HG02763 (cell line): ENCODE measurements around the gene EBI3.
"Not testable (repeated sequence)": the region's sequence is repeated elsewhere in the genome, so short reads cannot be mapped to it uniquely, and the experiment has no call there.

ENCODE experiments used
- ATAC-seq: cut with Tn5 transposase; IDR thresholded peaks from one replicate; pipeline ENCODE4 v1.9.1; 2021; ENCODE audit warnings: mild to moderate bottlenecking, moderate library complexity; ENCODE audit not compliant: unreplicated experiment

EBI3 gene

DNA sequence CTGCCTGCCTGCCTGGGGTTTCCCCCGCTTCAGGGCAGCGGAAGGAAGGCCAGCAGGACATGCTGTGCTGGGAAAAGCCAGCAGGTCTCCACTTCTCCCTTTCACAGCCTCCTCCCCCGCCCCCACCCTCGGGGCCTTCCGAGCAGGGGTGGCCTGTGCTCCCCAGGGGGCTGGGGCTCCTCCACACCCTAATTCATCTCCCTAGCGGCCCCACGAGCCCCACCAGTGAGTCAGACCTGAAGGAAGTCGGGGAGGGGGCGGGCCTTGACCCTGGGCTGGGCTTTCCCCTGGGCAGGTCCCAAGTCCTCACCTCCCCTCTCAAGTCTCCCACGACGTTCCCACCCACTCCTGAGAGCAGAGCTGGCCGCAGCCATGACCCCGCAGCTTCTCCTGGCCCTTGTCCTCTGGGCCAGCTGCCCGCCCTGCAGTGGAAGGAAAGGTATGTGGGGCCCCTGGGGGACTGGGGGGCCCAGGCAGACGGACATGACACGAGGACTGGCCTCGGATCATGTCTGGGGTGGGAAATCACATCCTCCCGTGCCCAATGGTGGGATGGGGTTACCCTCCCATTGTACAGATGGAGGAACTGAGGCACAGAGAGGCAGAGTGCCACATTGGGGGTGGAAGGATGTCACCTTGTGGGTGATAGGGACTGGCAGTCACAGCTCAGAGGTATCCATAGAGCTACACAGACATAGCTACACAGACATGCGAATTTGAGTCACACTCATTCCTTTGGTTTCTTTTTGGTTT is at the start of gene EBI3:
TSS of gene EBI3 (plus strand) at position 345 of the 753 bp plus-strand sequence. CDS start at position 373, 28 bp downstream.
- peak; percentile 54 for ATAC-seq

GRCh38 chr19:4181053-4181508 is 48.2 kb upstream of the EBI3 start:
- ATAC-seq = no peak

DNA sequence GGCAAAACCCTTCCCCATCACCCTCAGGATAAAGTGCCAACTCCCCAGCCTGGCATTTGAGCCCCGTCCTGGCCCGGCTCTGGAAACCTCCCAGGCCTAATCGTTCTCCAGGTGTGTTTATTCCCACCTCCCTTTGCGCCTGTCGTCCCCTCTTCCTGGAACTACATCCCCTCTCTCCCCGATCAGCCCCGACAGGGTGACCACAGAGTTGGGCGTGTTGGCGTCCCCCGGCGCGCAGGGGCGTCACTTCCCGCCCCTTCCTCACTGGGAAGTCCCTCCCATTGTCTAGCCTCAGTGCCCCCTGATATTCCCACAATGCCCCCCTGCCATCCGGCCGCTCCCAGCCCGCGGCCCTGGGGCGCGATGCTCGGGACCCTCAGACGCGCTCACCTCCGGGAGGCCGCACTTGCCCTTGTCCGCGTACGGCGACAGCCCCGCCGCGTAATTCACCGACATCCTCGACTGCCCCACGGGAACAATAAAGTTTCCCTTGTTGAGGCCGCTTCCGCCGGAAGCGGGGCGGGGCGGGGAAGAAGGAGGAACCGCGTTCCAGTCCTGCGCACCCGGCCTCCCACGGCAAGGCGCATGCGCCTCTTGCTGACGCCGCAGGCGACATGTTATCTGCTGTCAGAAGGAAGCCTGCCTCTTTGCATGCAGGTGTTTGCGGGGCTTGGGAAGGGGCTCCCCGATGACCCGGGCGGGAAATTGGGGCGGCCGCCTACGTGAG is 47.1 kb upstream of the EBI3 start, which contains the start of the genes ANKRD24 and SIRT6:
TSS of gene ANKRD24 (plus strand) at position 606 of the 727 bp plus-strand sequence. CDS start 3,737 bp downstream, outside the sequence.
TSS of gene SIRT6 (minus strand) at position 480 of the 727 bp plus-strand sequence. CDS start at position 456, 24 bp downstream.
- peak; percentile 71 for ATAC-seq

DNA sequence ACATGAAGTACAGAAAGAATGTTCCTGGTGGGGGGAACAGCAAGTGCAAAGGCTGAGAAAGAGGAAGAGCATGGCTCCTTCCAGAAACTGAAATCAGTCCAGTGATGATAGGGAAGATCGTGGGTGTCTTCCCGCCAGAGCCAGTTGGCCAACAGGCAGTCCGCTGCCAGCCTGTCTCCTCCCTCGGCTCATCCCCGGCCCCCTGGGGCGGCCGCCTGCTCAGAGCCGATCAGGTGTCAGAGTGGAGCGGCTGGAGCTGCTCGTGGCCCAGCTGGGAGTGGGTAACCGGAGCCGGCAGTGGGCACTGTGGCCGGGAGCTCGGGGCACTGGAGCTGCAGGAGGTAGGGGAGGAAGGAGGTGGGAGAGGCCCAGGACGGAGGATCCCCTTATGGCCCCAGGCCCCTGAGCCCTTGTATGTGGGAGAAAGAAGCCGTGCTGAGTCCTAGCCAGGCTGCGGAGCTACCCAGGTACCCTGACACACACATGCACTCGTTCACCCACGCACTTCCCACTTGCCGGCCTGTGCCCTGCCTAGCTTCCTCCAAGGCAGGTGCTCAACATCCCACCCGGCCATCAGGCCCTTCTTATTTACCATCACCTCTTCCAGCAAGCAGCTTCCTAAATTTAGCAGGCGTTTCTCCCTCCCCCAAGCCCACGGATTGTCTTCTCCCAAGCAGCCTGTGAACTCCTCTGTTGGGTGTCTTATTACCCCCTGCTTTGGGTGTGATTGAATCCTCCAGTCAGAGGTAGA is 45.2 kb upstream of the EBI3 start:
- ATAC-seq = no peak

- ATAC-seq = no peak
These were observed 44.5 kb upstream of the EBI3 start for GRCh38 chr19:4184718-4185352.

GRCh38 chr19:4185413-4186086 is 43.8 kb upstream of the EBI3 start:
- no peak for ATAC-seq

GRCh38 chr19:4186087-4186993 is 43.0 kb upstream of the EBI3 start:
- ATAC-seq = no peak

DNA sequence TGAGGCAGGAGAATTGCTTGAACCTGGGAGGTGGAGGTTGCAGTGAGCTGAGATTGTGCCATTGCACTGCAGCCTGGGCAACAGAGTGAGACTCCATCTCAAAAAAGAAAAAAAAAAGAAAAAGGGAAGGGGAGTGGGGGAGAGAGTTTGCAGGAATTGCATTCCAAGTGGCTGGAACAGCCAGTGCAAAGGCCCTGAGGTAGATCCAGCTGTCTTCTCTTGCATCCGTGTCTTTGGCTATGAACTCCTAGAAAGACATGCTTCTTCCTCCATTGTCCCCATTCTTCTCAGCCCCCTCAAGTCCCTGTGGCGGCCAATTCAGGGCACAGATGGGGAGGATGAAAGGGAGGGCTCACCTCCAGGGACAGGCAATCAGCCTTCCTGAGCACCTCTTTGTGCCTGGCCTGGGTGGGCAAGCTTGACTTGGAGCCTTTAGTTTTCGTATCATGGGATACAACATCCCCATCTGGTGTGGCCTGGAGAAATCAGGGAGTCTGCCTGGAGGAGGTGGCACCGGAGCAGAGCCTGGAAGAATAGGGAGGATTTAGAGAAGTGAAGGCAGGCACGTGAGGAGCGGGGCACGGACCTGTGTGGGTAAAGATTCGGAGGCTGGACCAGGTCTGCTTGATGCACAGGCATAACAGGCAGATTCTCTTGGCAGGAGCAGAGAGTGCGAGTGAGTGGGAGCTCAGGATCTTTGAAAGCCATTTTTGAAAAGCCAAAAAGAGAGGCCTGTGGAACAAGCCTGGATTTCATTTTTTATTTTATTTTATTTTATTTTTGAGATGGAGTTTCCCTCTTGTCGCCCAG is 41.8 kb upstream of the EBI3 start:
- no peak for ATAC-seq

GRCh38 chr19:4189641-4190040 is 39.7 kb upstream of the EBI3 start:
- no peak for ATAC-seq

- ATAC-seq = not testable (repeated sequence)
These were observed 36.8 kb upstream of the EBI3 start for GRCh38 chr19:4192537-4192936.

DNA sequence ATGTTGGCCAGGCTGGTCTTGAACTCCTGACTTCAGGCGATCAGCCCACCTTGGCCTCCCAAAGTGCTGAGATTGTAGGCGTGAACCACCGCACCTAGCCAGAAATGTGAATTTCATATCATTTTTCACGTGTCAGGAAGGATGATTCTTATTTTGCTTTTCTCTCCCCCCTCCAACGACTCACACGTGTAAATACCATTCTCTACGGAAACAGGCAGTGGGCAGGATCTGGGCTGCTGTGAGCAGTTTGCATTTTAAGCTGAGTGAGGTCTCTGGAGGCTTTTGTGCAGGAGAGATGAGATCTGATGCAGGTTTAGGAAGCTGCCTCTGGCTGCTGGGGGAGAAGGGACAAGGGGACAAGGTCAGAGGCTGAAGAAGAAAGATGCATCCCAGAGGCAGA is 35.0 kb upstream of the EBI3 start:
- no peak for ATAC-seq

- no peak for ATAC-seq
These were observed 33.3 kb upstream of the EBI3 start for GRCh38 chr19:4196009-4196408.

GRCh38 chr19:4196587-4197148 is 32.7 kb upstream of the EBI3 start:
- no peak for ATAC-seq

DNA sequence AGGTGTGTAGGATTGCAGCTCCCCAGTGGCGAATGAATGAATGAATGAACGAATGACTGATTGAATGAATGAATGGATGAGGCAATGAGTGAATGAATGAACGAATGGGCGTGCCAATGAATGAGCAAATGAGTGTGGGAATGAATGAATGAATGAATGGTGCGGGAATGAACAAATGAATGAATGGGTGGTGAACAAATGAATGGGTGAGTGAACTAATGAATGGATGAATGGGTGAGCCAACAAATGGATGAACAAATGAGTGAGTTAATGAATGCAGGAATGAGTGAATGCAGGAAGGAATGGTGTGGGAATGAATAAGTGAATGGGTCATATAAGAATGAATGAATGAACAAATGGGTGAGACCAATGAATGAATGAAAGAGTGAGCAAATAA is 32.1 kb upstream of the EBI3 start:
- no peak for ATAC-seq

DNA sequence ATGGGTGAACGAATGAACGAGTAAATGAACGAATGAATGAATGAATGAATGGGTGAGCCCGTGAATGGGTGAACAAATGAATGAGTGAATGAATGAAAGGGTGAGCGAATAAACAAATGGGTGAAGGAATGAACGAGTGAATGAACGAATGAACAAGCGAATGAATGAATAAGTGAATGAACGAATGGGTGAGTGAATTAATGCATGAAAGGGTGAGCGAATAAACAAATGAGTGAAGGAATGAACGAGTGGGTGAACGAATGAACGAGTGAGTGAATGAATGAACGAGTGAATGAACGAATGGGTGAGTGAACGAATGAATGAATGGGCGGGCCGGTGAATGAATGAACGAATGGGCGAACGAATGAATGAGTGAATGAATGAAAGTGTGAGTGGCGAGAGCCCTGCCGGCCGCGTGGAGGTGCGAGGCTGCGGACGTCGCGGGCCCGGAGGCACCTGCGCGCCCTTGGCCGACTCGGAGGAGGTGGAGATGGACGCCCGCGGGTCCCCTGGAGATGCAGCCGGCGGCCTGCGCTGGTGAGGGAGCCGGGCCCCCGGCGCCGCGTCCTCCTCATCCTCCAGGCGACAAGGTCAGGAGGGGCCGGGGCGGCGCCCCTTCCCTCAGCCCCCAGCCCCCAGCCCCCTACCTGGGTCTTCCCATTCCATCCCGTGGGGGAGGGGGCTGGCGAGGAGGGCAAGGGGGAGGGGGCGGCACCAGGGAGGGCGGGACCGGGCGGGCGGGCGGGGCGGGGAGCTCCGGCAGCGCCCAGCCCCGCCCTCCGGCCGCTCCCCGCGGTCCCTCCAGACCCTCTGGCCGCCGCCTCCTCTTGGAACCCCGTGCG is 31.5 kb upstream of the EBI3 start:
- no peak for ATAC-seq

DNA sequence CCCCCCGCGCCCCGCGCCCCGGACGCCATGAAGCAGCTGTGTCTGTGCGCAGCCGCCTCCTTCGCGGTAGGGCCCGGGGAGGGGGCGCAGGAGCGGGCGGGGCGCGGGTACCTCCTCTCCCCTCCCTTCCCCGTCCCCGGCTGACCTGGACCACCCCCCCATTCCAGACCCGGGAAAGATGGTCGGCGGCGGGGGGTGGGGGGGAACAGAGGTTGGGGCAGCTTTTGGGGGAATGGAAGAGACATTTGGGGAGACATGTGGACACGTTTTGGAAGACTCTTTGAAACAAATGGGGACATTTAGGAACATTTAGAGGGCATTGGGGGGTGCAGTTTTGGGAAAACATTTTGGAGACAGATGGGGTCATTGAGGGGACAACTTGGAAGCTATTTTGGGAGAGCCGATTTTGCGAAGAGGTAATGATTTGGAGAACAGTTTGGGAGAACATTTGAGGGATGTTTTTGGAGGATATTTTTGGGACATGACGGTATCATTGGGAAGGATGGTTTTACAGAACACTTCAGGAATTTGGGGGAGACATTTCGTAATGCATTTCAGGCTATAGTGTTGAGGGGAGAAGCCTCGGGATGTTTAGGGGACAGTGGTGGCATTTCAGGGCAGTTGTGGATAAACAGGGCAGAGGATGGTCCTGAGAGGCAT is 30.7 kb upstream of the EBI3 start:
- no peak for ATAC-seq
